Coronary artery (tissue), 2 donors: ENCODE measurements around the gene JAZF1.

Source experiments
- DNase-seq: peaks from one replicate; pipeline ENCODE4 v3.0.0-alpha.2; 2017; ENCODE audit warnings: low spot score
- H3K27ac ChIP-seq, 2 donors: fragments of 200-600 bp; sonication (generic); one replicate each; pipeline ENCODE4 v1.5.1; 2016 to 2019
- H3K4me3 ChIP-seq: fragments of 200-600 bp; sonication (generic); 2 replicates; pipeline ENCODE4 v1.5.1; 2016; ENCODE audit warnings: mild to moderate bottlenecking, moderate library complexity
- TF ChIP-seq, protein P1 (sequence below): fragments of 200-600 bp; sonication (generic); IDR thresholded peaks from one replicate; pipeline ENCODE4 v1.5.1; 2019; ENCODE audit warnings: antibody characterized with exemption

Gene JAZF1

GRCh38 chr7:28157831-28158416 lies 22.7 kb downstream of the JAZF1 start:
- no peak overlapping the region for H3K4me3 ChIP-seq
- TF ChIP-seq, protein P1, sequence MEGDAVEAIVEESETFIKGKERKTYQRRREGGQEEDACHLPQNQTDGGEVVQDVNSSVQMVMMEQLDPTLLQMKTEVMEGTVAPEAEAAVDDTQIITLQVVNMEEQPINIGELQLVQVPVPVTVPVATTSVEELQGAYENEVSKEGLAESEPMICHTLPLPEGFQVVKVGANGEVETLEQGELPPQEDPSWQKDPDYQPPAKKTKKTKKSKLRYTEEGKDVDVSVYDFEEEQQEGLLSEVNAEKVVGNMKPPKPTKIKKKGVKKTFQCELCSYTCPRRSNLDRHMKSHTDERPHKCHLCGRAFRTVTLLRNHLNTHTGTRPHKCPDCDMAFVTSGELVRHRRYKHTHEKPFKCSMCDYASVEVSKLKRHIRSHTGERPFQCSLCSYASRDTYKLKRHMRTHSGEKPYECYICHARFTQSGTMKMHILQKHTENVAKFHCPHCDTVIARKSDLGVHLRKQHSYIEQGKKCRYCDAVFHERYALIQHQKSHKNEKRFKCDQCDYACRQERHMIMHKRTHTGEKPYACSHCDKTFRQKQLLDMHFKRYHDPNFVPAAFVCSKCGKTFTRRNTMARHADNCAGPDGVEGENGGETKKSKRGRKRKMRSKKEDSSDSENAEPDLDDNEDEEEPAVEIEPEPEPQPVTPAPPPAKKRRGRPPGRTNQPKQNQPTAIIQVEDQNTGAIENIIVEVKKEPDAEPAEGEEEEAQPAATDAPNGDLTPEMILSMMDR = no peak
- H3K27ac ChIP-seq = no peak overlapping the region
- no peak for DNase-seq

DNA sequence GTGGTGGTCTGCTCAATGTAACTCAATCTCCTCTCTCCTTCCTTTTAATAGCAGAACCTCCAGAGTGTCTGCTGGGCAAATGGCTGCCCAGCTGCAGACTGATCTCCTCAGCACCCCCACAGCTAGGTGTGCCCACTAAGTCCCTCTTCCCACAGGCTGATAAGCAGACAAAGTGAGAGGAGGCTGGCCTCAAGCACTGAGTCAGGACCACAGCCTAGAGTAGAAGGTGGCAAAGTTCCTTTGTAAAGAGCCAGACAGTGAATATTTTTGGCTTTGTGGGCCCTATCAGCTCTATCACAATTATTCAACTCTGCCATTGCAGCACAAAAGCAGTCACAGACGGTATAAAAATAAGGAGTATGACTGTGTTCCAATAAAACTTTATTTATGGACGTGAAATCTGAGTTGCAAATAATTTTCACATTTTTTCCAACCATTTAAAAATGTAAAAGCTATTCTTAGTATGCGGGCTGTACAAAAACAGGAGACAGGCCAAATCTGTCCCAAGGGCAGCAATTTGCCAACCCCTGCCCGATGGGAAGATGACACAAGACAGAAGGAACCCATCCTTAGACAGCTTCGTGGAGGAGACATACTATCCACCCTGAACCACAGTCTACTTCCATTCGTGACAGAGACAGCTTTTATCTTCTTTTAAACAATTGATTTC lies 23.4 kb downstream of the JAZF1 start:
- peak overlapping the region in 1 of 2 donors; percentile 13 for H3K27ac ChIP-seq
- no peak overlapping the region for H3K4me3 ChIP-seq
- TF ChIP-seq, protein P1 = no peak
- DNase-seq = no peak

DNA sequence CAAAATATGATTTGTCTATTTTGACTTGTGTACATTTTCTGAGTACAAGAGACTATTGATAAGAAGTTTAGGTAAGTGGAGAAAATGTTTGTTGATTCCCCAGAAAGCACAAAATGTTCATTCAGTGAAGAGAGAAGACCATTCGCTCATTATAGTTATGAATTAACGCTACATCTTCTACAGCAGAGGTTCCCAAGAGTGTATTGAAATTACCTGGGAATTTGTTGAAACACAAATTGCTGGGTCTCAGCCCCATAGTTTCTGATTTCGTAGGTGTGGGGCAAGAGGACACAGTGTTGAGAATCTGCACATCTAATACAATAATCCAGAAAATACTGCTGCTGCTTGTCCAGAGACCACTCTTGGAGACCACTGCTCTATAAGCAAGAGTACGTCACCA lies 24.2 kb downstream of the JAZF1 start:
- TF ChIP-seq, protein P1 = no peak
- no peak overlapping the region for H3K4me3 ChIP-seq
- peak overlapping the region in 1 of 2 donors; percentile 59 for H3K27ac ChIP-seq
- no peak for DNase-seq

- peak overlapping the region; percentile 20 for H3K4me3 ChIP-seq
- TF ChIP-seq, protein P1 = no peak
- H3K27ac ChIP-seq = peak overlapping the region in 1 of 2 donors; percentile 59
- no peak for DNase-seq
Observed at GRCh38 chr7:28155964-28156363, 24.6 kb downstream of the JAZF1 start.

- H3K27ac ChIP-seq = peak overlapping the region in 1 of 2 donors; percentile 59
Observed at GRCh38 chr7:28155019-28155660, 25.5 kb downstream of the JAZF1 start.

GRCh38 chr7:28152594-28152993 lies 28.0 kb downstream of the JAZF1 start:
- DNase-seq = no peak
- Histone ChIP-seq H3K4me3 (no peak overlapping the region), H3K27ac (no peak overlapping the region)
- TF ChIP-seq, protein P1 = no peak

More at GRCh38 chr7:28155019-28155660, 25.5 kb downstream of the JAZF1 start:
- TF ChIP-seq, protein P1 = no peak
- no peak for DNase-seq
- peak overlapping the region; percentile 20 for H3K4me3 ChIP-seq
